Endothelial cell of umbilical vein (primary cell): ENCODE results near the gene CACNA2D3. TPM values are rescaled to one million over a fixed set of nuclear protein-coding genes. Genes with fewer than 3 reads are reported as not detected.

Experiments used
- BruUV-seq: library from RNA; stranded (reverse); fragments of 400-500 nt; replicated peaks from 2 replicates; lab custom pipeline; 2021; lab: Mats Ljungman, UMichigan
- CTCF ChIA-PET: fragments of 300-600, 350-600 bp; sonication (Branson Sonifier 250); formaldehyde crosslinking; loops from one replicate; lab custom pipeline; 2021; ENCODE audit warnings: antibody characterized with exemption, inconsistent platforms; lab: Charles Lee
- POLR2A ChIA-PET: fragments of 300-600, 350-600 bp; sonication (Branson Sonifier 250); formaldehyde crosslinking; loops from one replicate; lab custom pipeline; 2021; ENCODE audit warnings: antibody characterized with exemption, inconsistent platforms; lab: Charles Lee
- DNase-seq: peaks from one replicate; pipeline ENCODE4 v3.0.0-alpha.2; 2011; ENCODE audit warnings: low read depth, low spot score
- FAIRE-seq: peaks from 2 replicates; lab custom pipeline; 2011; peaks lifted over from hg19 to GRCh38; lab: Jason Lieb, UNC
- H2AFZ ChIP-seq: 2 replicates; pipeline ENCODE4 v1.6.0; 2012; ENCODE audit warnings: low read depth, low read length, control low read depth, inconsistent platforms
- H3K27ac ChIP-seq: 2 replicates; pipeline ENCODE4 v1.5.1; 2011; ENCODE audit warnings: low read depth, mild to moderate bottlenecking, control low read depth, low read length, moderate library complexity; ENCODE audit not compliant: insufficient read depth
- H3K27me3 ChIP-seq, 2 experiments: 2 replicates each; pipeline versions ENCODE4 v1.6.0 to v1.6.1; 2011; ENCODE audit warnings: low read length in 2 of 2, mixed read lengths in 1 of 2; ENCODE audit not compliant: control insufficient read depth in 2 of 2, insufficient read depth in 2 of 2
- H3K36me3 ChIP-seq, 2 experiments: 2 replicates in 1 of 2; 3 replicates in 1 of 2; pipeline ENCODE4 v1.5.1; 2011; ENCODE audit warnings: low read length in 2 of 2, mild to moderate bottlenecking in 1 of 2, moderate library complexity in 1 of 2; ENCODE audit not compliant: control insufficient read depth in 2 of 2, insufficient read depth in 2 of 2; ENCODE audit errors: extremely low read depth in 1 of 2
- H3K4me1 ChIP-seq: 3 replicates; pipeline ENCODE4 v1.5.1; 2011; ENCODE audit warnings: mild to moderate bottlenecking, low read length; ENCODE audit not compliant: control insufficient read depth, insufficient read depth; ENCODE audit errors: extremely low read depth
- H3K4me2 ChIP-seq: 2 replicates; pipeline ENCODE4 v1.6.1; 2011; ENCODE audit warnings: low read length, control low read depth, mixed read lengths; ENCODE audit not compliant: insufficient read depth
- H3K4me3 ChIP-seq, 3 experiments: fragments of 200-600 bp in 1 of 3; sonication (generic), shearing (Covaris generic) in 1 of 3; replicated peaks in 1 of 3; 2 replicates each; pipeline ENCODE4 v1.5.1; 2011 to 2016; ENCODE audit warnings: control low read depth in 3 of 3, low read length in 3 of 3, mild to moderate bottlenecking in 2 of 3, inconsistent platforms in 1 of 3, low read depth in 1 of 3, moderate library complexity in 1 of 3; ENCODE audit not compliant: insufficient read depth in 1 of 3
- H3K79me2 ChIP-seq: 2 replicates; pipeline ENCODE4 v1.6.0; 2012; ENCODE audit warnings: low read length, inconsistent platforms; ENCODE audit not compliant: control insufficient read depth, insufficient read depth
- H3K9ac ChIP-seq: replicated peaks from 2 replicates; pipeline ENCODE3; 2011; ENCODE audit warnings: low read length, control low read depth; ENCODE audit not compliant: insufficient read depth; ENCODE audit errors: extremely low read depth
- H3K9me1 ChIP-seq: replicated peaks from 3 replicates; pipeline ENCODE4 v1.6.0; 2011; ENCODE audit warnings: mild to moderate bottlenecking, low read length; ENCODE audit not compliant: control insufficient read depth, insufficient read depth; ENCODE audit errors: extremely low read depth
- H3K9me3 ChIP-seq: replicated peaks from 2 replicates; pipeline ENCODE4 v1.5.1; 2012; ENCODE audit warnings: low read length, inconsistent platforms; ENCODE audit not compliant: control insufficient read depth, insufficient read depth
- H4K20me1 ChIP-seq: replicated peaks from 2 replicates; pipeline ENCODE3; 2011; ENCODE audit warnings: mild to moderate bottlenecking, low read length; ENCODE audit not compliant: control insufficient read depth, insufficient read depth; ENCODE audit errors: extremely low read depth
- EZH2 ChIP-seq: IDR thresholded peaks from 2 replicates; pipeline ENCODE4 v1.6.1; 2012; ENCODE audit warnings: borderline replicate concordance, low read depth, mild to moderate bottlenecking, moderate library complexity, low read length, inconsistent platforms; ENCODE audit not compliant: severe bottlenecking
- FOS ChIP-seq: IDR thresholded peaks from 2 replicates; pipeline ENCODE4 v1.6.1; 2011; ENCODE audit warnings: mild to moderate bottlenecking, low read length, moderate library complexity, borderline replicate concordance; ENCODE audit not compliant: insufficient read depth
- GATA2 ChIP-seq: IDR thresholded peaks from 2 replicates; pipeline ENCODE4 v1.7.0; 2011; ENCODE audit warnings: low read depth, mild to moderate bottlenecking, moderate library complexity, mixed read lengths, low read length; ENCODE audit not compliant: insufficient read length, insufficient read depth
- JUN ChIP-seq: IDR thresholded peaks from 2 replicates; pipeline ENCODE4 v1.6.1; 2011; ENCODE audit warnings: borderline replicate concordance, low read depth; ENCODE audit not compliant: insufficient read length, insufficient read depth
- MAX ChIP-seq: IDR thresholded peaks from 2 replicates; pipeline ENCODE4 v1.6.1; 2011; ENCODE audit not compliant: insufficient read depth, insufficient read length
- MYC ChIP-seq: IDR thresholded peaks from one replicate; pipeline ENCODE4 v1.6.1; 2011; ENCODE audit warnings: mild to moderate bottlenecking, low read depth, low read length
- dilution Hi-C: fragments of 300-500 bp; cut with MboI; formaldehyde crosslinking; loops from one replicate; pipeline ENCODE4 v1.15.0; 2019; ENCODE audit warnings: low sequenced_read_pairs; ENCODE audit not compliant: extremely low pct_ligation_motif_present
- intact Hi-C: fragments of 100-400 bp; cut with micrococcal nuclease; formaldehyde crosslinking; loops from one replicate; pipeline ENCODE4 v1.10.0; 2022
- polyA plus RNA-seq, 4 experiments: library from polyadenylated mRNA; depleted of rRNA in 3 of 4; stranded (reverse) in 3 of 4; unstranded in 1 of 4; fragments of >200 nt; gene quantifications; 2 replicates each; pipeline versions ENCODE4 v1.2.1 to v1.2.3, GENCODE V29; 2011 to 2012; ENCODE audit warnings: missing spikeins in 1 of 4
- total RNA-seq: library from RNA; stranded (reverse); gene quantifications from 2 replicates; pipeline ENCODE4 v1.2.3, GENCODE V29; 2021

CACNA2D3 gene
- total and polyA plus RNA-seq, 2 donors (not counting 3 experiments of a cell fraction or from before 2014, with no cell fraction given), result not detected

- POLR2A ChIA-PET, result no interaction called here
- intact Hi-C loops, result no loop called here
- H2AFZ ChIP-seq, result no peak overlapping the region
- H3K27me3 ChIP-seq, result no peaks in the 10 kb centered on the region
- H3K4me2 ChIP-seq, result no peak overlapping the region
- no peaks in the 10 kb centered on the region for H4K20me1 ChIP-seq
- no peak overlapping the region for H3K27ac ChIP-seq
- no peaks in the 10 kb centered on the region for H3K79me2 ChIP-seq
- CTCF ChIA-PET, result no interaction called here
- peaks cover 3% of the 10 kb centered on the region for H3K9me3 ChIP-seq
- H3K4me3 ChIP-seq, result no peak overlapping the region
- dilution Hi-C loops, result no loop called here
- no TSS peak for BruUV-seq
- no peak for DNase-seq
- no peak for FAIRE-seq
- no peaks in the 10 kb centered on the region for H3K36me3 ChIP-seq
- no peaks in the 10 kb centered on the region for H3K9me1 ChIP-seq
- TF ChIP-seq EZH2, result no peak
- no peak for TF ChIP-seq FOS
- TF ChIP-seq GATA2, result no peak
- TF ChIP-seq MYC, result no peak
- no peak overlapping the region for H3K9ac ChIP-seq
- H3K4me1 ChIP-seq, result no peaks in the 10 kb centered on the region
Observed at GRCh38 chr3:54661151-54661550, 538.8 kb downstream of the CACNA2D3 start.

GRCh38 chr3:54663501-54664011, 541.2 kb downstream of the CACNA2D3 start:
- DNase-seq (no peak), FAIRE-seq (no peak)
- H3K36me3 ChIP-seq, result no peaks in the 10 kb centered on the region
- no peaks in the 10 kb centered on the region for H3K27me3 ChIP-seq
- no peak overlapping the region for H3K4me2 ChIP-seq
- peaks cover 3% of the 10 kb centered on the region for H3K9me3 ChIP-seq
- intact Hi-C loops (no loop called here), dilution Hi-C loops (no loop called here)
- H4K20me1 ChIP-seq, result no peaks in the 10 kb centered on the region
- no peaks in the 10 kb centered on the region for H3K4me1 ChIP-seq
- H3K9me1 ChIP-seq, result no peaks in the 10 kb centered on the region
- no peaks in the 10 kb centered on the region for H3K79me2 ChIP-seq
- no peak for TF ChIP-seq MYC
- TF ChIP-seq FOS, result no peak
- no peak for TF ChIP-seq JUN
- no peak for TF ChIP-seq MAX
- CTCF ChIA-PET, result no interaction called here
- H2AFZ ChIP-seq, result no peak overlapping the region
- POLR2A ChIA-PET, result no interaction called here
- H3K27ac ChIP-seq, result no peak overlapping the region
- no TSS peak for BruUV-seq
- no peak overlapping the region for H3K4me3 ChIP-seq
- no peak overlapping the region for H3K9ac ChIP-seq
